ELR (cell line): ENCODE measurements around the gene RAP2B.
A peak's percentile ranks its signal among the peaks of the same experiment; 100 is the strongest.
"Not testable (repeated sequence)": the region's sequence is repeated elsewhere in the genome, so short reads cannot be mapped to it uniquely, and the experiment has no call there.

Source experiments
- DNase-seq: peaks from one replicate; pipeline ENCODE4 v3.0.0-alpha.2; 2015; ENCODE audit warnings: low read depth

The RAP2B gene

DNA sequence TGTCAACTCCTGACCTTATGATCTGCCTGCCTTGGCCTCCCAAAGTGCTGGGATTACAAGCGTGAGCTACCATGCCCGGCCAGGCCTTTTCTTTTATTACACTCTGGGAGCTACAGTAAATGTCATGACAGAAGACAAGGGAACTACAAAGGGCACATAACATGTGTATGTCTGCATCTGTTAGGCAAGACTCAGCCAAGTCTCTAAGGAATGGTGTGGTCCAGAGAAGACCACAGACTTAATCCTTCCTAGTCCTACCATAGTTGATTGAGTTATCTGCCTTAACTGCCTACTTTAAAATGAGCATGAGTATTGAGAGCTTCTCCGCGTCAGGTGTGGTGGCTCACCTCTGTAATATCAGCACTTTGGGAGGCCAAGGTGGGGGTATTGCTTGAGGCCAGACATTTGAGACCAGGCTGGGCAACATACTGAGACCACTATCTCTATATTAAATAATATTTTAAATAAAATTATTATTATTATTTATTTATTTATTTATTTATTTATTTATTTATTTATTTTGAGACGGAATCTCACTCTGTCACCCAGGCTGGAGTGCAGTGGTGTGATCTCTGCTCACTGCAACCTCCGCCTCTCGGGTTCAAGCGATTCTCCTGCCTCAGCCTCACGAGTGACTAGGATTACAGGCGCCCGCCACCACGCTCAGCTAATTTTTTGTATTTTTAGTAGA, 31.9 kb downstream of the RAP2B start:
- not testable (repeated sequence) for DNase-seq

DNA sequence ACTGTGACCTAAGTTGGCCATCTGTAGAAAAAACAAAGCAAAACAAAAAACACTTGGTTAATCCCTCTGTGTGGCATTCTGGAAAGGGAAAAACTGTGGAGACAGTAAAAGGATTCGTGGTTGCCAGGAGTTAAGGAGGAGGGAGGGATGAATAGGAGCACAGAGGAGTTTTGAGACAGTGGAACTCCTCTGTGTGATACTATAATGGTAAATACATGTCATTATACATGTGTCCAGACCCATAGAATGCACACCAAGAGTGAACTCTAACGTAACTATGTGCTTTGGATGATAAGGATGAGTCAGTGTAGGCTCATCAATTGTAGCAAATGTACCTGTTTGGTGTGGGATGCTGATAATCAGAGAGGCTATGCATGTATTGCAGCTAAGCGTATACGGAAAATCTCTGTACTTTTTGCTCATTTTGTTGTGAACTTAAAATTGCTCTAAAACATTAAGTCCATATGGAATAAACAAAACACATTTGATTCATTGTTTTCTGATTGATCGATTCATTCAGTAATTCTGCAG, 33.4 kb downstream of the RAP2B start:
- no peak for DNase-seq

DNA sequence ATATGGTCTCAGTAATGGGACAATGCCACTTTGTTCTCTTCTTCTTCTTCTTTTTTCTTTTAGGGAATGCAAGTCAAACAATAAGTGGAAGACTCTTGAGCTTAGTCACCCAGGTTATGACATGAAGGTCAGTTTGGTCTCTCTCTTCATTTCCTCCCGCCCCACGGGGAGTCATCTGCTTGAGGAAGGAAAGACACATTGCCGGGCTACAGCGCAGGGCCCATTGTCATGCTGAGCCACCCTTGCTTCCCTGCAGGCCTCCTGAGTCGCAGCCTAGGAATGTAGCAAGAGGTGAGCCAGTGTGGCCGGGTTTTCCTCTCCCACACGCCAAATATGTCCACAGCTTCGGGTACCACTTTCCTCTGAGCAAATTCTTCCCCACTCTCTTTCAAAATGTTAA, 47.6 kb downstream of the RAP2B start:
- peak; percentile 97 for DNase-seq

DNA sequence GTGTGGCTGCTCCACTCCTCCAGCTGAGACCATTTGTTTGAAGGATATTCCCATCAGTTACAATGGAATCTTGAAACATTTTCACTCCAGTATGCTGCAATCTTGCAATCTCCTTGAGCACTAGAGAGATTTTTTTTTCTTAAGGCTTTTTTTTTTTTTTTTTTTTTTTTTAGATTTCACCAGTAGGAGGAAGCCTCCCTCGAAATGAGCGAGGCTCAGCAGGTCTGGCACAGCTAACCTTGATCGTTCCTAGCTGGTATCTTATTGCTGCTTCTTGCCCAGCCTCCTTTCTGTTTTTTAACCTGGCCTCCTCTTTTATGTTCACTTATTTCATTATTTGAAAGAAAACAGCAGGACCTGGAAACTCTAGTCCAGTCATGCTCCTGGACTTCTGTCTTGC, 48.1 kb downstream of the RAP2B start:
- peak; percentile 58 for DNase-seq

DNA sequence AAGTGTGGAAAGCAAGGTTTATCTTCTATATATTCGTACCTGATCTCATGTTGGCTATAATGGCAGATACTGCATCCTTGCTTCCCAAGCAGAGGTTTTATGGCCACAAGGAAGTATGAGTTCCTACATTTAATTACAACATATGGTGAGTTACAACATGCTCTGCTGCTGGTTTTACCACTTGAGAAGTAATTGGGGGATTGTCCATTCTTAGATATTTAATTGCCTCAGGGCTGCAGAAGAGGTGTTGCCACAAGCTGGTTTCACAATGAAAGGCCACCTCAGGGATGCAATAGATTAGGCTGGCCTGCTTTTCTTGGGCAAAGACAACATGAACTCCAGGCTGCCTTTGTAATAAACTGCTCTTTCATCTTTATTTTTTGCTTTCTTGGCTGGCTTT, 48.6 kb downstream of the RAP2B start:
- DNase-seq = peak; percentile 17

DNA sequence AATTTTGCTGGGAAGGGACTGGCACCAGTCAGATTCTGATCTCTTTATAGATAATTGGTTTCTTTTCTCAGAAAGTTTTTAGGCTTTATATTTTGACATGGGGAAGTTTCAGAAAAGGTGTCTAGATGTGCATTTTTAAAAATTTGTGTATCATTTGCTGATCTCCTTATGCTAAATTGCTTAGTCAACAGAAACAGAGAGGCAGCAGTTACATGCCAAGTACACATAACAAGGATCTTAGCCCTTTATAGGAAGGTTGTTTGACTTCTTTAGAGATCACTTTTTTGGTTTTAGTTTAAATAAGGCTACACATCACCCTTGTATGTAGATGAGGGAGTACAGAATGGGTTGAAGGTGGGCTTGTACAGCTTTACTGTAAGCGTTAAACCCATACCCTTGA, 53.5 kb downstream of the RAP2B start:
- no peak for DNase-seq

DNA sequence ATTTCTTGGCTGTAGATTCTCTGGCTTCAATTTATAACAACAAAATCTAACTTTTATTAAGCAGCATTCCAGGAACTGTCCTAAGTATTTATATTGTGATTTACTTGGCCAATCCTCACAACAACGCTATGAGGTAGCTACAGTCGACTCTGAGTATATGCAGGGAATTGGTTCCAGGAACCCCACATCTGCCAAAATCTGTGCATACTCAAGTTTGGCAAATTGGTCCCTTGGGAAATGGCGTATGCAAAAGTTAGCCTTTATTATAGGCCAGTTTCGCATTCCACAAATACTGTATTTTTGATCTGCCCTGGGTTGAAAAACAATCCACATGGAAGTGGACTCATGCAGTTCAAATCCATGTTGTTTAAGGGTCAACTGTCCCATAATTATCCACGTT, 53.9 kb downstream of the RAP2B start:
- DNase-seq = no peak

DNA sequence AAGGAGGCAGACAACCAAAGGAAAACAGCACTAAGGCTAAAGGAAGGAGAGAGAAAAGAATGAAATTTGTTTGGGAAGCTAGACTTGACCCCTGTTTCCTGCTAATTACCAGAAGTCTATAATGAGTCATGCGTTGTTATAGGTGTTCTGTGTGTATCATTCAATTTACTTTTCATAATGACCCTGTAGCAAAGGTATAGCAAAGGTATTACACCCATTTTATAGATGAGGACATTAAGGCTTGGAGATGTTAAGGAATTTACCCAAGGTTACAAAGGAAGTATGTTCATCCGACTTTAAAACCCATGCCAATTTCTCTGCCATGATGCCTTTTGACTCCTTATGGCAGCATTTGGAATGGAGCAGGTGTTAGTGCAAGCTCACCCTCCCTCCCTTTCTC, 54.9 kb downstream of the RAP2B start:
- no peak for DNase-seq

DNA sequence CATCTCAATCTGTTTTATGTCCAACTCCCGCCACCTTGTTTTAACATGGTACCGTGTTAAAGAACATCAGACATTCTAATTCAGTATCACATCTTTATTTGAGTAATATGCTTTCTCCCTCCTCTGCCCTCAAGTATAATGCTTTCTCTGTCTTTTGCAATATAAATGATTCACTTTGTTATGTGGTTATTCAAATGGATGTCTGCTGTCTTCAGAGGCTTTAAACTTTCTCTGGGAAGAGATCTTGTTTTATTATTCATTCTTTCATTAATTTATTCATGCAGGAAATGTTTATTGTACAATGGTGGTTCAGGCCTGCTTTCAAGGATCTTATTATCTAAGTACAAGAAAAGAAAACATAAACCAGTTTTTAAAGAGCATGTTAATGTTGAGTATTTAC, 57.1 kb downstream of the RAP2B start:
- peak; percentile 55 for DNase-seq
